Kidney epithelial cell (primary cell): ENCODE measurements around the gene TSC22D3. TPM values are rescaled to one million over a fixed set of nuclear protein-coding genes. Genes with fewer than 3 reads are reported as not detected.

Experiments used
- DNase-seq: peaks from one replicate; pipeline ENCODE4 v3.0.0-alpha.2; 2010; ENCODE audit warnings: low read depth
- H3K27me3 ChIP-seq: 2 replicates; pipeline ENCODE4 v1.6.0; 2011; ENCODE audit warnings: low read length; ENCODE audit not compliant: control insufficient read depth, insufficient read depth
- H3K36me3 ChIP-seq: 2 replicates; pipeline ENCODE4 v1.5.1; 2011; ENCODE audit warnings: low read length; ENCODE audit not compliant: control insufficient read depth, insufficient read depth
- H3K4me3 ChIP-seq: 2 replicates; pipeline ENCODE4 v1.5.1; 2011; ENCODE audit warnings: low read depth, mild to moderate bottlenecking, control low read depth, low read length
- CTCF ChIP-seq: IDR thresholded peaks from 2 replicates; pipeline ENCODE4 v1.5.1; 2011; ENCODE audit warnings: mild to moderate bottlenecking, moderate library complexity, low read length, control low read depth, inconsistent platforms; ENCODE audit not compliant: insufficient read depth, poor library complexity, severe bottlenecking
- total RNA-seq: library from RNA; depleted of rRNA; stranded (reverse); fragments of >200 nt; gene quantifications from 2 replicates; pipeline ENCODE4 v1.2.3, GENCODE V29; 2015

TSC22D3 gene
- total RNA-seq, 1 donor from 2014 or later, result 69.0 TPM

GRCh38 chrX:107804427-107804826 lies 28.8 kb upstream of the TSC22D3 start:
- no peak for TF ChIP-seq CTCF
- Histone ChIP-seq H3K36me3 (no peaks in the 10 kb centered on the region), H3K4me3 (no peak overlapping the region), H3K27me3 (no peaks in the 10 kb centered on the region)
- no peak for DNase-seq

- H3K36me3 ChIP-seq, result no peaks in the 10 kb centered on the region
- no peak overlapping the region for H3K4me3 ChIP-seq
- no peak for DNase-seq
- peaks cover 2% of the 10 kb centered on the region for H3K27me3 ChIP-seq
- no peak for TF ChIP-seq CTCF
These were observed 12.2 kb upstream of the TSC22D3 start for GRCh38 chrX:107787827-107788226.

- no peak for TF ChIP-seq CTCF
- no peaks in the 10 kb centered on the region for H3K27me3 ChIP-seq
- no peak overlapping the region for H3K4me3 ChIP-seq
- no peak for DNase-seq
- no peaks in the 10 kb centered on the region for H3K36me3 ChIP-seq
These were observed 4.9 kb upstream of the TSC22D3 start for GRCh38 chrX:107780525-107780924.

GRCh38 chrX:107777536-107777832 lies 1.9 kb upstream of the TSC22D3 start, which contains the start of gene NCBP2L:
Gene NCBP2L (plus strand): TSS chrX:107777733. CDS start chrX:107794221, 16,488 bp downstream.
- H3K36me3 ChIP-seq, result no peaks in the 10 kb centered on the region
- no peak for DNase-seq
- H3K4me3 ChIP-seq, result peak within 1 kb of the TSS; percentile 17
- no peaks in the 10 kb centered on the region for H3K27me3 ChIP-seq
- no peak for TF ChIP-seq CTCF

- DNase-seq, result peak; percentile 44
- peak overlapping the region; percentile 40 for H3K4me3 ChIP-seq
- no peaks in the 10 kb centered on the region for H3K36me3 ChIP-seq
These were observed 1.3 kb upstream of the TSC22D3 start for GRCh38 chrX:107776649-107777535.

More at GRCh38 chrX:107776649-107777535, 1.3 kb upstream of the TSC22D3 start:
- TF ChIP-seq CTCF, result peak; percentile 50
- H3K27me3 ChIP-seq, result no peaks in the 10 kb centered on the region
